Progenitor cell of endocrine pancreas (in vitro differentiated cells): ENCODE measurements around the gene LRRC8E. TPM values are rescaled to one million over a fixed set of nuclear protein-coding genes. Genes with fewer than 3 reads are reported as not detected.

Source experiments
- DNase-seq: peaks from one replicate; pipeline ENCODE4 v3.0.0; 2021; ENCODE audit warnings: low spot score; ENCODE audit not compliant: unreplicated experiment
- H3K27ac Mint-ChIP-seq: 2 replicates; pipeline ENCODE4 v1.8.0; 2021; ENCODE audit warnings: mild to moderate bottlenecking, moderate library complexity, mixed read lengths
- H3K27me3 Mint-ChIP-seq: 2 replicates; pipeline ENCODE4 v1.8.0; 2021; ENCODE audit warnings: mixed read lengths
- H3K36me3 Mint-ChIP-seq: 2 replicates; pipeline ENCODE4 v1.8.0; 2022; ENCODE audit warnings: mixed read lengths; ENCODE audit not compliant: insufficient read depth
- H3K4me1 Mint-ChIP-seq: 2 replicates; pipeline ENCODE4 v1.8.0; 2021; ENCODE audit warnings: low read depth, mixed read lengths
- H3K4me3 Mint-ChIP-seq: 2 replicates; pipeline ENCODE4 v1.8.0; 2021; ENCODE audit warnings: low read depth, mild to moderate bottlenecking, moderate library complexity, mixed read lengths
- H3K9me3 Mint-ChIP-seq: 2 replicates; pipeline ENCODE4 v1.8.0; 2021; ENCODE audit warnings: low read depth, mixed read lengths
- total RNA-seq: library from RNA; stranded (reverse); gene quantifications from 2 replicates; pipeline ENCODE4 v1.2.1, GENCODE V29; 2021
- TF ChIP-seq, protein P1 (sequence below): fragments of 200-600 bp; sonication (generic); IDR thresholded peaks from one replicate; pipeline ENCODE4 v1.5.0; 2021; ENCODE audit warnings: antibody characterized with exemption, mild to moderate bottlenecking; ENCODE audit not compliant: unreplicated experiment

The LRRC8E gene
- total RNA-seq, 1 donor from 2014 or later = 3.6 TPM

DNA sequence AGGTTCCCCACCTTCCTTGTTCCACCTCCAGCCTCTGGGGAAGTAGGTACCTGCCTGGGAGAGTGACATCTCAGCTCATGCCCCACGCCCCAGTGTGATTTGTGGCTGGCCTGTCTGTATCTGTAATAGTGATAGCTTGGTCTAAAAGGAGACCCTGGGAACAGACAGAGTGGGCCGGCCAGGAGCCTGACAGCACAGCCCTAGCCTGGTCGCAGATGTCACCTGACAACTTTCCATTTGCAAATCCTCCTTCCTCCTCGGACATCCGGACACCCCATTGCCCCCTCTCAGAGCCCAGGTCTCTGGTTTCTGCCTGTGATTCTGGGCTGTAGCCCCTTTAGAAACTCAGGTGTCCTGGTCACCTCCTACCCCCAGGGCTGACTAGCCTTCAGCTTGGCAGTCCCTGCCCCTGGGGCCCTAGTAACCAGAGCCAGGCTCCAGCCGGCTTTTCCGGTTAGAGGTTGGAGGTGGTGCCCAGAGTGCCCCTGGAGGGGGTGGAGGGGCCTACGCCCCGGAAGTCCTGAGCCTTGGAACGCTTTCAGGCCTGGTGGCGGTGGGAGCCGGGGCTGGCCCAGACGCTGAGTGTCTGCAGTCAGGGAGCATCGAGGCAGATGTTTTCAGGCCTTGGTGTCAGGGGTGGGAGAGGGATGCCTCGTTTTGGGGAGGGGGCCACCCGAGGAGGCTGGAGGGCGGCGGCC lies 6.5 kb downstream of the LRRC8E start:
- no peaks in the 10 kb centered on the region for H3K9me3 Mint-ChIP-seq
- H3K27me3 Mint-ChIP-seq = peaks cover 10% of the 10 kb centered on the region
- no peak overlapping the region for H3K27ac Mint-ChIP-seq
- H3K4me3 Mint-ChIP-seq = no peak overlapping the region
- no peaks in the 10 kb centered on the region for H3K4me1 Mint-ChIP-seq
- H3K36me3 Mint-ChIP-seq = no peaks in the 10 kb centered on the region
- TF ChIP-seq, protein P1, sequence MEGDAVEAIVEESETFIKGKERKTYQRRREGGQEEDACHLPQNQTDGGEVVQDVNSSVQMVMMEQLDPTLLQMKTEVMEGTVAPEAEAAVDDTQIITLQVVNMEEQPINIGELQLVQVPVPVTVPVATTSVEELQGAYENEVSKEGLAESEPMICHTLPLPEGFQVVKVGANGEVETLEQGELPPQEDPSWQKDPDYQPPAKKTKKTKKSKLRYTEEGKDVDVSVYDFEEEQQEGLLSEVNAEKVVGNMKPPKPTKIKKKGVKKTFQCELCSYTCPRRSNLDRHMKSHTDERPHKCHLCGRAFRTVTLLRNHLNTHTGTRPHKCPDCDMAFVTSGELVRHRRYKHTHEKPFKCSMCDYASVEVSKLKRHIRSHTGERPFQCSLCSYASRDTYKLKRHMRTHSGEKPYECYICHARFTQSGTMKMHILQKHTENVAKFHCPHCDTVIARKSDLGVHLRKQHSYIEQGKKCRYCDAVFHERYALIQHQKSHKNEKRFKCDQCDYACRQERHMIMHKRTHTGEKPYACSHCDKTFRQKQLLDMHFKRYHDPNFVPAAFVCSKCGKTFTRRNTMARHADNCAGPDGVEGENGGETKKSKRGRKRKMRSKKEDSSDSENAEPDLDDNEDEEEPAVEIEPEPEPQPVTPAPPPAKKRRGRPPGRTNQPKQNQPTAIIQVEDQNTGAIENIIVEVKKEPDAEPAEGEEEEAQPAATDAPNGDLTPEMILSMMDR = no peak
- DNase-seq = no peak

DNA sequence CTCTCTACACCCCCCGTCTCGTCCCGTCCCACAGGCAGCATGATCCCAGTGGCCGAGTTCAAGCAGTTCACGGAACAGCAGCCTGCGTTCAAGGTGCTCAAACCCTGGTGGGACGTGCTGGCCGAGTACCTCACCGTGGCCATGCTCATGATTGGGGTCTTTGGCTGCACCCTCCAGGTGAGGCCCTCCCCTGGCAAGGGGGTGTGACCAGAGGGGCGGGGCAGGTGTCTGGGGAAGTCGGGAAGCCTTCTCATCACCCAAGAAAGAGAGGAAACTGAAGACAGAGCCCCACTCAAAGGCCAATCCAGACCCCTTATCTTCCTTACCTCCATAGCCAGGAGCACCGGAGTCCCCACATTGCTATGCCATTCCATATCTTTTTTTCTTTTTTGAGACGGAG lies 7.3 kb downstream of the LRRC8E start:
- Mint-ChIP-seq H3K4me3 (no peak overlapping the region), H3K9me3 (no peaks in the 10 kb centered on the region), H3K4me1 (no peaks in the 10 kb centered on the region), H3K27me3 (peaks cover 10% of the 10 kb centered on the region), H3K36me3 (no peaks in the 10 kb centered on the region), H3K27ac (no peak overlapping the region)
- DNase-seq = no peak
- TF ChIP-seq, protein P1 = no peak

DNA sequence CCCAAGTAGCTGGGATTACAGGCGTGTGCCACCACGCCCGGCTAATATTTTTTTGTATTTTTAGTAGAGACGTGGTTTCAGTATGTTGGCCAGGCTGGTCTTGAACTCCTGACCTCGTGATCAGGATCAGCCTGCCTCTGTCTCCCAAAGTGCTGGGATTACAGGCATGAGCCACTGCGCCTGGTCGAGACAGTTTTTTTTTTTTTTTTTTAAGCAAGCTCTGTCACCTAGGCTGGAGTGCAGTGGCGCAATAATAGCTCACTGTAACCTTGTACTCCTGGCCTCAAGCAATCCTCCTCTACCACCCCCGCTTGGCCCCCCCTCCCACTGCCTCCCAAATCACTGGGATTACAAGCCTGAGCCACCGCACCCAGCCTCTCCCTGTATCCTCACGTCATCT lies 9.0 kb downstream of the LRRC8E start:
- H3K9me3 Mint-ChIP-seq = no peaks in the 10 kb centered on the region
- H3K36me3 Mint-ChIP-seq = no peaks in the 10 kb centered on the region
- H3K27ac Mint-ChIP-seq = no peak overlapping the region
- no peak overlapping the region for H3K4me3 Mint-ChIP-seq
- no peak for DNase-seq
- TF ChIP-seq, protein P1 = no peak
- H3K27me3 Mint-ChIP-seq = peaks cover 2% of the 10 kb centered on the region
- H3K4me1 Mint-ChIP-seq = no peaks in the 10 kb centered on the region

DNA sequence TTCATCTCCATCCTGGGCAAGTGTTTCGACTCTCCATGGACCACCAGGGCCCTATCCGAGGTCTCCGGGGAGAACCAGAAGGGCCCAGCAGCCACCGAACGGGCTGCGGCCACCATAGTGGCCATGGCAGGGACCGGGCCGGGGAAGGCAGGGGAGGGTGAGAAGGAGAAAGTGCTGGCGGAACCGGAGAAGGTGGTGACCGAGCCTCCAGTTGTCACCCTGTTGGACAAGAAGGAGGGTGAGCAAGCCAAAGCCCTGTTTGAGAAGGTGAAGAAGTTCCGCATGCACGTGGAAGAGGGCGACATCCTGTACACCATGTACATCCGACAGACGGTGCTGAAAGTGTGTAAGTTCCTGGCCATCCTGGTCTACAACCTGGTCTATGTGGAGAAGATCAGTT lies 10.7 kb downstream of the LRRC8E start:
- Mint-ChIP-seq H3K9me3 (no peaks in the 10 kb centered on the region), H3K36me3 (no peaks in the 10 kb centered on the region), H3K4me3 (no peak overlapping the region), H3K27ac (no peak overlapping the region), H3K4me1 (peaks cover 8% of the 10 kb centered on the region), H3K27me3 (peaks cover 2% of the 10 kb centered on the region)
- DNase-seq = no peak
- TF ChIP-seq, protein P1 = no peak

DNA sequence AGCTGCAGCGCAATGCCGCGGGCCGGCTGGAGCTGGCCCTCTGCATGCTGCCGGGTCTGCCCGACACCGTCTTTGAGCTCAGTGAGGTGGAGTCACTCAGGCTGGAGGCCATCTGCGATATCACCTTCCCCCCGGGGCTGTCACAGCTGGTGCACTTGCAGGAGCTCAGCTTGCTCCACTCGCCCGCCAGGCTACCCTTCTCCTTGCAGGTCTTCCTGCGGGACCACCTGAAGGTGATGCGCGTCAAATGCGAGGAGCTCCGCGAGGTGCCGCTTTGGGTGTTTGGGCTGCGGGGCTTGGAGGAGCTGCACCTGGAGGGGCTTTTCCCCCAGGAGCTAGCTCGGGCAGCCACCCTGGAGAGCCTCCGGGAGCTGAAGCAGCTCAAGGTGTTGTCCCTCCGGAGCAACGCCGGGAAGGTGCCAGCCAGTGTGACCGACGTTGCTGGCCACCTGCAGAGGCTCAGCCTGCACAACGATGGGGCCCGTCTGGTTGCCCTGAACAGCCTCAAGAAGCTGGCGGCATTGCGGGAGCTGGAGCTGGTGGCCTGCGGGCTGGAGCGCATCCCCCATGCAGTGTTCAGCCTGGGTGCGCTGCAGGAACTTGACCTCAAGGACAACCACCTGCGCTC lies 11.6 kb downstream of the LRRC8E start:
- H3K27ac Mint-ChIP-seq = no peak overlapping the region
- TF ChIP-seq, protein P1 = no peak
- no peak for DNase-seq
- peaks cover 12% of the 10 kb centered on the region for H3K4me1 Mint-ChIP-seq
- H3K27me3 Mint-ChIP-seq = no peaks in the 10 kb centered on the region
- no peaks in the 10 kb centered on the region for H3K36me3 Mint-ChIP-seq
- no peaks in the 10 kb centered on the region for H3K9me3 Mint-ChIP-seq
- no peak overlapping the region for H3K4me3 Mint-ChIP-seq
